IMR-90 (cell line): ENCODE measurements around the gene MICB. TPM values are rescaled to one million over a fixed set of nuclear protein-coding genes. Genes with fewer than 3 reads are reported as not detected.

ENCODE experiments used
- ATAC-seq: fragments of 200-7000 bp; cut with Tn5 transposase; 2 replicates; pipeline ENCODE4 v1.9.1; 2020; ENCODE audit warnings: low read depth, mild to moderate bottlenecking, moderate library complexity
- BruUV-seq: library from RNA; stranded (reverse); fragments of 400-500 nt; replicated peaks from 2 replicates; lab custom pipeline; 2021; lab: Mats Ljungman, UMichigan
- CTCF ChIA-PET: fragments of 300-600 bp; formaldehyde crosslinking; extraction: SDS; loops from one replicate; lab custom pipeline; 2021; ENCODE audit warnings: antibody characterized with exemption; lab: Yijun Ruan, JAX
- POLR2A ChIA-PET: fragments of 300-600 bp; sonication (Branson Sonifier 250); formaldehyde crosslinking; loops from one replicate; lab custom pipeline; 2022; ENCODE audit warnings: antibody characterized with exemption; ENCODE audit not compliant: unreplicated experiment; lab: Charles Lee
- DNase-seq: peaks from one replicate; pipeline ENCODE4 v3.0.0; 2013
- H2AFZ ChIP-seq: replicated peaks from 2 replicates; pipeline ENCODE3; 2013; ENCODE audit warnings: low read length, mild to moderate bottlenecking; ENCODE audit not compliant: poor library complexity
- H2AK5ac ChIP-seq: 2 replicates; pipeline ENCODE4 v1.6.1; 2013; ENCODE audit warnings: low read depth, low read length, inconsistent platforms
- H2AK9ac ChIP-seq: replicated peaks from 2 replicates; pipeline ENCODE3; 2013; ENCODE audit warnings: mild to moderate bottlenecking, low read depth, low read length, moderate library complexity; ENCODE audit not compliant: poor library complexity
- H2BK120ac ChIP-seq: 2 replicates; pipeline ENCODE4 v1.6.1; 2013; ENCODE audit warnings: low read depth, low read length, inconsistent platforms
- H2BK15ac ChIP-seq: 3 replicates; pipeline ENCODE4 v1.6.1; 2013; ENCODE audit warnings: low read depth, low read length, inconsistent platforms
- H2BK20ac ChIP-seq: 2 replicates; pipeline ENCODE4 v1.6.1; 2013; ENCODE audit warnings: low read depth, mild to moderate bottlenecking, inconsistent platforms, low read length, moderate library complexity
- H2BK5ac ChIP-seq: 2 replicates; pipeline ENCODE4 v1.6.1; 2013; ENCODE audit warnings: mild to moderate bottlenecking, low read depth, low read length, inconsistent platforms; ENCODE audit not compliant: poor library complexity, severe bottlenecking
- H3K14ac ChIP-seq: replicated peaks from 2 replicates; pipeline ENCODE4 v1.6.1; 2013; ENCODE audit warnings: low read depth, low read length, inconsistent platforms
- H3K18ac ChIP-seq: 2 replicates; pipeline ENCODE4 v1.6.1; 2013; ENCODE audit warnings: low read depth, low read length, control low read depth
- H3K23ac ChIP-seq: 2 replicates; pipeline ENCODE4 v1.6.1; 2013; ENCODE audit warnings: low read depth, low read length, inconsistent platforms
- H3K27ac ChIP-seq: 2 replicates; pipeline ENCODE4 v1.5.1; 2013; ENCODE audit warnings: mild to moderate bottlenecking, control low read depth, low read length; ENCODE audit not compliant: insufficient read depth
- H3K27me3 ChIP-seq: 2 replicates; pipeline ENCODE4 v1.6.1; 2013; ENCODE audit warnings: low read length; ENCODE audit not compliant: control insufficient read depth, insufficient read depth
- H3K36me3 ChIP-seq: 2 replicates; pipeline ENCODE4 v1.6.1; 2013; ENCODE audit warnings: low read length, mixed read lengths; ENCODE audit not compliant: control insufficient read depth, insufficient read depth
- H3K4ac ChIP-seq: 2 replicates; pipeline ENCODE4 v1.6.1; 2013; ENCODE audit warnings: low read depth, low read length, inconsistent platforms
- H3K4me1 ChIP-seq: 2 replicates; pipeline ENCODE4 v1.6.1; 2013; ENCODE audit warnings: low read length, mixed read lengths; ENCODE audit not compliant: control insufficient read depth, insufficient read depth
- H3K4me2 ChIP-seq: 2 replicates; pipeline ENCODE4 v1.6.1; 2013; ENCODE audit warnings: low read depth, mild to moderate bottlenecking, control low read depth, low read length, moderate library complexity
- H3K4me3 ChIP-seq: 2 replicates; pipeline ENCODE4 v1.5.1; 2013; ENCODE audit warnings: low read depth, mild to moderate bottlenecking, control low read depth, low read length, moderate library complexity; ENCODE audit not compliant: insufficient read depth
- H3K56ac ChIP-seq: 2 replicates; pipeline ENCODE4 v1.6.1; 2013; ENCODE audit warnings: low read length, inconsistent platforms; ENCODE audit not compliant: insufficient read depth; ENCODE audit errors: extremely low read depth
- H3K79me1 ChIP-seq, 2 experiments: 2 replicates each; pipeline ENCODE4 v1.6.1; 2013; ENCODE audit warnings: low read length in 2 of 2, inconsistent platforms in 1 of 2, low read depth in 1 of 2
- H3K9ac ChIP-seq: 2 replicates; pipeline ENCODE4 v1.6.1; 2013; ENCODE audit warnings: low read depth, low read length, control low read depth
- H3K9me1 ChIP-seq: 2 replicates; pipeline ENCODE4 v1.6.1; 2013; ENCODE audit warnings: low read length, inconsistent platforms; ENCODE audit not compliant: insufficient read depth
- H3K9me3 ChIP-seq: 2 replicates; pipeline ENCODE4 v1.6.1; 2013; ENCODE audit warnings: low read length; ENCODE audit not compliant: control insufficient read depth, insufficient read depth
- H4K20me1 ChIP-seq: 2 replicates; pipeline ENCODE4 v1.6.1; 2013; ENCODE audit warnings: low read length, inconsistent platforms; ENCODE audit not compliant: insufficient read depth
- H4K5ac ChIP-seq: 2 replicates; pipeline ENCODE4 v1.6.1; 2013; ENCODE audit warnings: mild to moderate bottlenecking, low read depth, low read length, control low read depth
- H4K8ac ChIP-seq, 2 experiments: 2 replicates each; pipeline ENCODE4 v1.6.1; 2013; ENCODE audit warnings: low read depth in 2 of 2, low read length in 2 of 2, control low read depth in 1 of 2, inconsistent platforms in 1 of 2
- H4K91ac ChIP-seq: 2 replicates; pipeline ENCODE4 v1.6.1; 2013; ENCODE audit warnings: low read depth, low read length, inconsistent platforms; ENCODE audit not compliant: insufficient read depth
- BHLHE40 ChIP-seq: fragments of 150-350 bp; IDR thresholded peaks from 2 replicates; pipeline ENCODE4 v1.6.1; 2016; ENCODE audit warnings: mild to moderate bottlenecking, low read depth, low read length
- CEBPB ChIP-seq: IDR thresholded peaks from 2 replicates; pipeline ENCODE4 v1.6.1; 2012; ENCODE audit warnings: low read depth, low read length, improper control_type of control experiment
- CHD1 ChIP-seq: IDR thresholded peaks from 2 replicates; pipeline ENCODE4 v1.6.1; 2012; ENCODE audit warnings: low read depth, low read length, improper control_type of control experiment
- MAFK ChIP-seq: IDR thresholded peaks from 2 replicates; pipeline ENCODE4 v1.6.1; 2012; ENCODE audit warnings: low read depth, low read length, improper control_type of control experiment
- MAZ ChIP-seq: IDR thresholded peaks from 2 replicates; pipeline ENCODE4 v1.6.1; 2012; ENCODE audit warnings: low read depth, mild to moderate bottlenecking, low read length, improper control_type of control experiment, moderate library complexity, borderline replicate concordance
- MXI1 ChIP-seq: IDR thresholded peaks from 2 replicates; pipeline ENCODE4 v1.6.1; 2012; ENCODE audit warnings: low read depth, mild to moderate bottlenecking, low read length, moderate library complexity, borderline replicate concordance
- NFE2L2 ChIP-seq: fragments of 150-350 bp; IDR thresholded peaks from 2 replicates; pipeline ENCODE4 v1.6.1; 2016; ENCODE audit warnings: low read depth, mild to moderate bottlenecking, low read length
- POLR2A ChIP-seq: IDR thresholded peaks from 2 replicates; pipeline ENCODE4 v1.6.1; 2012; ENCODE audit warnings: mild to moderate bottlenecking, low read depth, low read length
- RAD21 ChIP-seq: IDR thresholded peaks from 2 replicates; pipeline ENCODE4 v1.6.1; 2012; ENCODE audit warnings: low read length, improper control_type of control experiment
- RFX5 ChIP-seq: IDR thresholded peaks from 2 replicates; pipeline ENCODE4 v1.8.0; 2012; ENCODE audit warnings: low read depth, mild to moderate bottlenecking, low read length, moderate library complexity
- WGBS, 2 experiments: methylation state at CpG; one replicate each; pipeline versions ENCODE4 v1.1.5 to v1.1.7; 2013; ENCODE audit warnings: missing lambda C conversion rate in 2 of 2; ENCODE audit not compliant: insufficient read length in 1 of 2; ENCODE audit errors: extremely low coverage in 2 of 2; 5-methylcytosine and 5-hydroxymethylcytosine counted together
- dilution Hi-C: fragments of 300-500 bp; cut with HindIII; formaldehyde crosslinking; loops from one replicate; pipeline ENCODE4 v1.14.3; 2018; ENCODE audit warnings: low sequenced_read_pairs; ENCODE audit not compliant: unreplicated experiment
- in situ Hi-C: fragments of 300-500 bp; cut with MboI; formaldehyde crosslinking; loops from 3 replicates; pipeline ENCODE4 v1.14.3; 2019; ENCODE audit warnings: low sequenced_read_pairs, inconsistent platforms, mixed read lengths
- intact Hi-C: fragments of 100-400 bp; cut with micrococcal nuclease; formaldehyde crosslinking; loops from 2 replicates; pipeline ENCODE4 v1.10.0; 2022
- polyA plus RNA-seq, 3 experiments: library from polyadenylated mRNA; depleted of rRNA; stranded (reverse); fragments of >200 nt; gene quantifications; 2 replicates each; pipeline ENCODE4 v1.2.3, GENCODE V29; 2012; ENCODE audit warnings: low replicate concordance in 1 of 3
- total RNA-seq: library from RNA; depleted of rRNA; stranded (reverse); fragments of >200 nt; gene quantifications from 2 replicates; pipeline ENCODE4 v1.2.3, GENCODE V29; 2012
- TF ChIP-seq, protein P1 (sequence below): fragments of 150-350 bp; IDR thresholded peaks from 2 replicates; pipeline ENCODE4 v1.6.1; 2016; ENCODE audit warnings: low read depth, mild to moderate bottlenecking, low read length, moderate library complexity, borderline replicate concordance
- TF ChIP-seq, protein P2 (sequence below): fragments of 150-350 bp; IDR thresholded peaks from 2 replicates; pipeline ENCODE4 v1.6.1; 2017; ENCODE audit warnings: mild to moderate bottlenecking, antibody characterized with exemption, low read length, low read depth
- TF ChIP-seq, protein P3 (sequence below): conservative IDR thresholded peaks from 2 replicates; pipeline ENCODE4 v1.5.1; 2012; ENCODE audit warnings: mild to moderate bottlenecking, low read depth, low read length, improper control_type of control experiment

MICB gene
- total and polyA plus RNA-seq, 2 of the 4 experiments (the other 2 are of a cell fraction): 9.6 to 11.1 TPM

DNA sequence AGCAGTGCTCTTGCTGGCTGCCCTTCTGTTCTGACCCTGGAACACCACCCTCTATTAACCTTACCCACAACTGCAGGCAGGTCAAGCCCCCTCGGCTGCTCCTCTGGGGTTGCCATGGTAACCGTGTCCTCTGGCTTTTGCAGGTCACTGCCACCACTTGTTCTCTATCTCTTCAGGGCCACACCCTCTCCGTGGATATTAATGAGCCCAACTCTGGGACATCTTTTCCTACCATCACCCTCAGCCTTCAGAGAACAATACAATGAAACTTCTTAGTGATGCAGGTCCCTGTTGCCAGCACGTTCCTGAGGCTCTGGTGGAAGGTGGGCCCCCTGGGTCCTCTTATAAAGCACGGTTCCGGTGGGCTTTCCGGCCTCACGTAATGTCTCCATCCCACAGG is 30.8 kb upstream of the MICB start:
- POLR2A ChIA-PET: no interaction called here
- no peak overlapping the region for H3K56ac ChIP-seq
- no peaks in the 10 kb centered on the region for H3K9me3 ChIP-seq
- no peak overlapping the region for H2BK5ac ChIP-seq
- no peaks in the 10 kb centered on the region for H3K4me1 ChIP-seq
- H3K79me1 ChIP-seq: no peaks in the 10 kb centered on the region
- no peak for TF ChIP-seq POLR2A
- TF ChIP-seq MAFK: no peak
- TF ChIP-seq, protein P1, sequence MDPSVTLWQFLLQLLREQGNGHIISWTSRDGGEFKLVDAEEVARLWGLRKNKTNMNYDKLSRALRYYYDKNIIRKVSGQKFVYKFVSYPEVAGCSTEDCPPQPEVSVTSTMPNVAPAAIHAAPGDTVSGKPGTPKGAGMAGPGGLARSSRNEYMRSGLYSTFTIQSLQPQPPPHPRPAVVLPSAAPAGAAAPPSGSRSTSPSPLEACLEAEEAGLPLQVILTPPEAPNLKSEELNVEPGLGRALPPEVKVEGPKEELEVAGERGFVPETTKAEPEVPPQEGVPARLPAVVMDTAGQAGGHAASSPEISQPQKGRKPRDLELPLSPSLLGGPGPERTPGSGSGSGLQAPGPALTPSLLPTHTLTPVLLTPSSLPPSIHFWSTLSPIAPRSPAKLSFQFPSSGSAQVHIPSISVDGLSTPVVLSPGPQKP: no peak
- no peak for TF ChIP-seq MAZ
- no peak for TF ChIP-seq NFE2L2
- no peak for TF ChIP-seq CEBPB
- TF ChIP-seq RAD21: no peak
- TF ChIP-seq CHD1: no peak
- no peak for TF ChIP-seq BHLHE40
- TF ChIP-seq, protein P2, sequence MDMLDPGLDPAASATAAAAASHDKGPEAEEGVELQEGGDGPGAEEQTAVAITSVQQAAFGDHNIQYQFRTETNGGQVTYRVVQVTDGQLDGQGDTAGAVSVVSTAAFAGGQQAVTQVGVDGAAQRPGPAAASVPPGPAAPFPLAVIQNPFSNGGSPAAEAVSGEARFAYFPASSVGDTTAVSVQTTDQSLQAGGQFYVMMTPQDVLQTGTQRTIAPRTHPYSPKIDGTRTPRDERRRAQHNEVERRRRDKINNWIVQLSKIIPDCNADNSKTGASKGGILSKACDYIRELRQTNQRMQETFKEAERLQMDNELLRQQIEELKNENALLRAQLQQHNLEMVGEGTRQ: no peak
- no peak for TF ChIP-seq RFX5
- TF ChIP-seq, protein P3, sequence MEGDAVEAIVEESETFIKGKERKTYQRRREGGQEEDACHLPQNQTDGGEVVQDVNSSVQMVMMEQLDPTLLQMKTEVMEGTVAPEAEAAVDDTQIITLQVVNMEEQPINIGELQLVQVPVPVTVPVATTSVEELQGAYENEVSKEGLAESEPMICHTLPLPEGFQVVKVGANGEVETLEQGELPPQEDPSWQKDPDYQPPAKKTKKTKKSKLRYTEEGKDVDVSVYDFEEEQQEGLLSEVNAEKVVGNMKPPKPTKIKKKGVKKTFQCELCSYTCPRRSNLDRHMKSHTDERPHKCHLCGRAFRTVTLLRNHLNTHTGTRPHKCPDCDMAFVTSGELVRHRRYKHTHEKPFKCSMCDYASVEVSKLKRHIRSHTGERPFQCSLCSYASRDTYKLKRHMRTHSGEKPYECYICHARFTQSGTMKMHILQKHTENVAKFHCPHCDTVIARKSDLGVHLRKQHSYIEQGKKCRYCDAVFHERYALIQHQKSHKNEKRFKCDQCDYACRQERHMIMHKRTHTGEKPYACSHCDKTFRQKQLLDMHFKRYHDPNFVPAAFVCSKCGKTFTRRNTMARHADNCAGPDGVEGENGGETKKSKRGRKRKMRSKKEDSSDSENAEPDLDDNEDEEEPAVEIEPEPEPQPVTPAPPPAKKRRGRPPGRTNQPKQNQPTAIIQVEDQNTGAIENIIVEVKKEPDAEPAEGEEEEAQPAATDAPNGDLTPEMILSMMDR: no peak
- TF ChIP-seq MXI1: no peak
- 20% methylated on average over 1 of the region's 8 CpGs; no CpG with 5 or more reads in 1 of the 2 experiments for WGBS, 2 experiments
- BruUV-seq: no TSS peak
- H2AK9ac ChIP-seq: no peak overlapping the region
- no peak for ATAC-seq
- no peak overlapping the region for H4K91ac ChIP-seq
- H3K23ac ChIP-seq: no peak overlapping the region
- no peak overlapping the region for H3K14ac ChIP-seq
- no peaks in the 10 kb centered on the region for H3K9me1 ChIP-seq
- no peak overlapping the region for H4K5ac ChIP-seq
- H3K9ac ChIP-seq: no peak overlapping the region
- CTCF ChIA-PET: no interaction called here
- no peak overlapping the region for H2AFZ ChIP-seq
- no peaks in the 10 kb centered on the region for H4K20me1 ChIP-seq
- no peak overlapping the region for H3K4me3 ChIP-seq
- no peak overlapping the region for H3K4ac ChIP-seq
- H2BK120ac ChIP-seq: no peak overlapping the region
- no peak overlapping the region for H3K18ac ChIP-seq
- in situ Hi-C loops (no loop called here), intact Hi-C loops (no loop called here), dilution Hi-C loops (no loop called here)
- no peak overlapping the region for H3K4me2 ChIP-seq
- no peak for DNase-seq
- no peak overlapping the region for H4K8ac ChIP-seq
- H2BK15ac ChIP-seq: no peak overlapping the region
- peaks cover 49% of the 10 kb centered on the region for H3K27me3 ChIP-seq
- H2BK20ac ChIP-seq: no peak overlapping the region
- no peaks in the 10 kb centered on the region for H3K36me3 ChIP-seq
- no peak overlapping the region for H3K27ac ChIP-seq
- H2AK5ac ChIP-seq: no peak overlapping the region
